HG02759 (cell line): Measurements from ENCODE around the gene WWC1.
A peak's percentile ranks its signal among the peaks of the same experiment; 100 is the strongest.
"Not testable (repeated sequence)": the region's sequence is repeated elsewhere in the genome, so short reads cannot be mapped to it uniquely, and the experiment has no call there.

Experiments used
- ATAC-seq: cut with Tn5 transposase; IDR thresholded peaks from one replicate; pipeline ENCODE4 v1.9.1; 2021; ENCODE audit warnings: mild to moderate bottlenecking, moderate library complexity; ENCODE audit not compliant: unreplicated experiment

The WWC1 gene

GRCh38 chr5:168432903-168433302 is 141.5 kb downstream of the WWC1 start:
- no peak for ATAC-seq

GRCh38 chr5:168434001-168434400 is 142.6 kb downstream of the WWC1 start:
- no peak for ATAC-seq

GRCh38 chr5:168434746-168435321 is 143.4 kb downstream of the WWC1 start:
- no peak for ATAC-seq

- ATAC-seq = not testable (repeated sequence)
These were observed 143.9 kb downstream of the WWC1 start for GRCh38 chr5:168435340-168435739.

GRCh38 chr5:168438349-168438748 is 146.9 kb downstream of the WWC1 start:
- ATAC-seq = no peak

- no peak for ATAC-seq
These were observed 152.1 kb downstream of the WWC1 start for GRCh38 chr5:168443533-168443932.

- ATAC-seq = no peak
These were observed 152.7 kb downstream of the WWC1 start for GRCh38 chr5:168443950-168444700.

- ATAC-seq = no peak
These were observed 155.7 kb downstream of the WWC1 start for GRCh38 chr5:168446983-168447619.

- ATAC-seq = no peak
These were observed 156.4 kb downstream of the WWC1 start for GRCh38 chr5:168447808-168448207.

GRCh38 chr5:168449166-168449565 is 157.7 kb downstream of the WWC1 start:
- ATAC-seq = no peak

- ATAC-seq = no peak
These were observed 160.1 kb downstream of the WWC1 start for GRCh38 chr5:168451565-168451964.

GRCh38 chr5:168455201-168455600 is 163.8 kb downstream of the WWC1 start:
- ATAC-seq = no peak

GRCh38 chr5:168457542-168457941 is 166.1 kb downstream of the WWC1 start:
- no peak for ATAC-seq

GRCh38 chr5:168460606-168461005 is 169.2 kb downstream of the WWC1 start:
- ATAC-seq = no peak

- ATAC-seq = no peak
These were observed 171.6 kb downstream of the WWC1 start for GRCh38 chr5:168463081-168463480.

- ATAC-seq = peak; percentile 49
These were observed 172.8 kb downstream of the WWC1 start for GRCh38 chr5:168464214-168464613.

- ATAC-seq = no peak
These were observed 173.2 kb downstream of the WWC1 start for GRCh38 chr5:168464641-168465040.

- no peak for ATAC-seq
These were observed 176.4 kb downstream of the WWC1 start for GRCh38 chr5:168467755-168468330.

GRCh38 chr5:168468836-168469235 is 177.4 kb downstream of the WWC1 start:
- ATAC-seq = no peak

- no peak for ATAC-seq
These were observed 178.4 kb downstream of the WWC1 start for GRCh38 chr5:168469816-168470215.

GRCh38 chr5:168471785-168472184 is 180.3 kb downstream of the WWC1 start:
- no peak for ATAC-seq

- ATAC-seq = no peak
These were observed 180.9 kb downstream of the WWC1 start for GRCh38 chr5:168472329-168472728.
